T-helper 2 cell treated with Interferon-gamma antibody and Interleukin-4, amounts not matched to agents 5 μg/mL and 100 μg/mL, for 36 hours (primary cell): ENCODE results near the gene CD160.
"Not testable (repeated sequence)": the region's sequence is repeated elsewhere in the genome, so short reads cannot be mapped to it uniquely, and the experiment has no call there.

ENCODE experiments used
- DNase-seq: peaks from one replicate; pipeline ENCODE4 v3.0.0; 2021; ENCODE audit warnings: low spot score
- H3K27ac Mint-ChIP-seq: one replicate; pipeline ENCODE4 v1.8.0; 2021; ENCODE audit warnings: mild to moderate bottlenecking, mixed read lengths
- H3K27me3 Mint-ChIP-seq: one replicate; pipeline ENCODE4 v1.8.0; 2021; ENCODE audit warnings: low read depth, mixed read lengths
- H3K36me3 Mint-ChIP-seq: one replicate; pipeline ENCODE4 v1.8.0; 2021; ENCODE audit warnings: low read depth, mixed read lengths
- H3K4me1 Mint-ChIP-seq: one replicate; pipeline ENCODE4 v1.8.0; 2021; ENCODE audit warnings: low read depth, mixed read lengths
- H3K4me3 Mint-ChIP-seq: one replicate; pipeline ENCODE4 v1.8.0; 2022; ENCODE audit warnings: mild to moderate bottlenecking, moderate library complexity, mixed read lengths
- H3K9me3 Mint-ChIP-seq: one replicate; pipeline ENCODE4 v1.8.0; 2021; ENCODE audit warnings: mixed read lengths

Gene CD160

DNA sequence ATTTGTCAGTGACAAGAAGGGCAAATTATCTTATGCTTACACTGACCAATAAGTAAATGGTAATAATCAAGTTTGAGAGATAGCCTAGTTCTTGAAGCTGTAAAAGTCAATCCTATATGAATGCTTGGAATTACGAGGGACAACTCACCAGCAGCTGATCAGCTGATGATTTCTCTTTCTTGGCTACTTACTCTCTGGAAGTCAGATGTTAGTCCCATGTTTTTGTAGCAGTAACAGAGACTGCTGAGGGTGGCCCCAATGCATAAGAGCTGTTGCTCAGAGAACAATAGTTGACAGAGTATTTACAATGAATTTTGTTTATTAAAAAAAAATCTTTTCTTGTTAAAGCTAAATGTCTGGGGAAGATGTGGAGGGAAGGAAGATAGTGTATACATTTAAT is 39.3 kb downstream of the CD160 start:
- no peaks in the 10 kb centered on the region for H3K27me3 Mint-ChIP-seq
- H3K27ac Mint-ChIP-seq: no peak overlapping the region
- H3K4me3 Mint-ChIP-seq: no peak overlapping the region
- peaks cover 15% of the 10 kb centered on the region for H3K9me3 Mint-ChIP-seq
- H3K4me1 Mint-ChIP-seq: peaks cover 2% of the 10 kb centered on the region
- peaks cover 51% of the 10 kb centered on the region for H3K36me3 Mint-ChIP-seq
- no peak for DNase-seq

DNA sequence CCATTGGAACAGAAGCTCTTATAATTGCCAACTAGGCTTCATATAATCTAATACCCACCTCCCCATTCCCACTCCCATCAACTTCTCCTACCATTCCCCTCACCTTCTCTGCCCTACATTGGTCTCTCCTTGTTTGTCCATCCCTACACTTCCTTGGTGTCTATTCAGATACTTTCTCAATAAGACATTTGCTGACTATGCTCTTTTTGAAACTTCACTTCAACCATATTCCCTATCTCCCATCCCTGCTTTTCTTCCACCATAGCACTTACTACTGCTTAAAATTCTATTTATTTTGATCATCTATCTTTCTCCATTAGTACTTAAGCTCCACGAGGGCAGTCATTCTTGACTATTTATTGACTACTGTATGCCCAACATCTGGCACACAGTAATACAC is 40.4 kb downstream of the CD160 start:
- no peak for DNase-seq
- H3K27ac Mint-ChIP-seq: no peak overlapping the region
- H3K9me3 Mint-ChIP-seq: peaks cover 15% of the 10 kb centered on the region
- H3K36me3 Mint-ChIP-seq: peaks cover 50% of the 10 kb centered on the region
- H3K4me3 Mint-ChIP-seq: no peak overlapping the region
- no peaks in the 10 kb centered on the region for H3K27me3 Mint-ChIP-seq
- peaks cover 2% of the 10 kb centered on the region for H3K4me1 Mint-ChIP-seq

DNA sequence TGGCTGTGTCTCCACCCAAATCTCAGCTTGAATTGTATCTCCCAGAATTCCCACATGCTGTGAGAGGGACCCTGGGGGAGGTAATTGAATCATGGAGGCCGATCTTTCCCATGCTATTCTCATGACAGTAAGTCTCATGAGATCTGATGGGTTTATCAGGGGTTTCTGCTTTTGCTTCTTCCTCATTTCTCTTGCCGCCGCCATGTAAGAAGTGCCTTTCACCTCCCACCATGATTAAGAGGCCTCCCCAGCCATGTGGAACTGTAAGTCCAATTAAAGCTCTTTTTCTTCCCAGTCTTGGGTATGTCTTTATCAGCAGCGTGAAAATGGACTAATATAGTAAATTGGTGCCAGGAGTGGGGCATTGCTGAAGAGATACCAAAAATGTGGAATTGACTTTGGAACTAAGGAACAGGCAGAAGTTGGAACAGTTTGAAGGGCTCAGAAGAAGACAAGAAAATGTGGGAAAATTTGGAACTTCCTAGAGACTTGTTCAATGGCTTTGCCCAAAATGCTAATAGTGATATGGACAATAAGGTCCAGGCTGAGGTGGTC is 41.2 kb downstream of the CD160 start:
- H3K27ac Mint-ChIP-seq, H3K4me3 Mint-ChIP-seq, H3K4me1 Mint-ChIP-seq, DNase-seq, H3K27me3 Mint-ChIP-seq: not testable (repeated sequence)
- H3K9me3 Mint-ChIP-seq: peaks cover 15% of the 10 kb centered on the region
- H3K36me3 Mint-ChIP-seq: peaks cover 50% of the 10 kb centered on the region

DNA sequence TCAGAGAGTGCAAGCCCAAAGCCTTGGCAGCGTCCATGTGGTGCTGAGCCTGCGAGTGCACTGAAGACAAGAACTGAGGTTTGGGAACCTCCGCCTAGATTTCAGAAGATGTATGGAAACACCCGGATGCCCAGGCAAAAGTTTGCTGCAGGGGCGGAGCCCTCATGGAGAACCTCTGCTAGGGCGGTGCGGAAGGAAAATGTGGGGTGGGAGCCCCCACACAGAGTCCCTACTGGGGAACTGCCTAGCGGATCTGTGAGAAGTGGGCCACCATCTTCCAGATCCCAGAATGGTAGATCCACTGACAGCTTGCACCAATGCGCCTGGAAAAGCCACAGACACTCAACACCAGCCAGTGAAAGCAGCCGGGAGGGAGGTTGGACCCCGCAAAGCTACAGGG is 42.2 kb downstream of the CD160 start:
- not testable (repeated sequence) for DNase-seq, H3K27me3 Mint-ChIP-seq, H3K4me1 Mint-ChIP-seq, H3K4me3 Mint-ChIP-seq, H3K27ac Mint-ChIP-seq
- H3K9me3 Mint-ChIP-seq: peaks cover 15% of the 10 kb centered on the region
- H3K36me3 Mint-ChIP-seq: peaks cover 53% of the 10 kb centered on the region

DNA sequence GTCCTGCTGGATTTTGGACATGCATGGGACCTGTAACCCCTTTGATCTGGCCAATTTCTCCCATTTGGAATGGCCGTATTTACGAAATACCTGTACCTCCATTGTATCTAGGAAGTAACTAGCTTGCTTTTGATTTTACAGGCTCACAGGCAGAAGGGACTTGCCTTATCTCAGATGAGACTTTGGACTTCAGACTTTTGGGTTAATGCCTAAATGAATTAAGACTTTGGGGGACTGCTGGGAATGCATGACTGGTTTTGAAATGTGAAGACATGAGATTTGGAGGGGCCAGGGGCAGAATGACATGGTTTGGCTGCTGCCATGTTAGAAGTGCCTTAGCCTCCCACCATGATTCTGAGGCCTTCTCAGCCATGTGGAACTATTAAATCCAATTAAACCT is 42.7 kb downstream of the CD160 start:
- Mint-ChIP-seq H3K36me3 (peaks cover 52% of the 10 kb centered on the region), H3K9me3 (peaks cover 15% of the 10 kb centered on the region)
- H3K27ac Mint-ChIP-seq, H3K4me3 Mint-ChIP-seq, H3K4me1 Mint-ChIP-seq, DNase-seq, H3K27me3 Mint-ChIP-seq: not testable (repeated sequence)

DNA sequence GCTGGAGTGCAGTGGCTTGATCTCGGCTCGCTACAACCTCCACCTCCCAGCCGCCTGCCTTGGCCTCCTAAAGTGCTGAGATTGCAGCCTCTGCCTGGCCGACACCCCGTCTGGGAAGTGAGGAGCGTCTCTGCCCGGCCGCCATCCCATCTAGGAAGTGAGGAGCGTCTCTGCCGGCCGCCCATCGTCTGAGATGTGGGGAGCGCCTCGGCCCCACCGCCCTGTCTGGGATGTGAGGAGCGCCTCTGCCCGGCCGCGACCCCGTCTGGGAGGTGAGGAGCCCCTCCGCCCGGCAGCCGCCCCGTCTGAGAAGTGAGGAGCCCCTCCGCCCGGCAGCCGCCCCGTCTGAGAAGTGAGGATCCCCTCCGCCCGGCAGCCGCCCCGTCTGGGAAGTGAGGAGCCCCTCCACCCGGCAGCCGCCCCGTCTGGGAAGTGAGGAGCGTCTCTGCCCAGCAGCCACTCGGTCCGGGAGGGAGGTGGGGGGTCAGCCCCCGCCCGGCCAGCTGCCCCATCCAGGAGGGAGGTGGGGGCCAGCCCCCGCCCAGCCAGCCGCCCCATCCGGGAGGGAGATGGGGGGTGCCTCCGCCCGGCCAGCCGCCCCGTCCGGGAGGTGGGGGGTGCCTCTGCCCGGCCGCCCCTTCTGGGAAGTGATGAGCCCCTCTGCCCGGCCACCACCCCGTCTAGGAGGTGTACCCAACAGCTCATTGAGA is 45.1 kb downstream of the CD160 start:
- peaks cover 41% of the 10 kb centered on the region for H3K36me3 Mint-ChIP-seq
- not testable (repeated sequence) for DNase-seq, H3K27me3 Mint-ChIP-seq, H3K4me1 Mint-ChIP-seq, H3K27ac Mint-ChIP-seq, H3K4me3 Mint-ChIP-seq
- H3K9me3 Mint-ChIP-seq: peaks cover 15% of the 10 kb centered on the region

DNA sequence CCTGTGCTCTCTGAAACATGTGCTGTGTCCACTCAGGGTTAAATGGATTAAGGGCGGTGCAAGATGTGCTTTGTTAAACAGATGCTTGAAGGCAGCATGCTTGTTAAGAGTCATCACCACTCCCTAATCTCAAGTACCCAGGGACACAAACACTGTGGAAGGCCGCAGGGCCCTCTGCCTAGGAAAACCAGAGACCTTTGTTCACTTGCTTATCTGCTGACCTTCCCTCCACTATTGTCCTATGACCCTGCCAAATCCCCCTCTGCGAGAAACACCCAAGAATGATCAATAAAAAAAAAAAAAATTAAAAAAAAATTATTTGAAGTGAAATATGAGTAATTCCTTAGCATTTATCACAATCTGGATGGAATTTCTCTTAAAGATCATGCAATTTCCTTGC is 45.8 kb downstream of the CD160 start:
- H3K27me3 Mint-ChIP-seq, H3K27ac Mint-ChIP-seq, DNase-seq, H3K4me3 Mint-ChIP-seq, H3K4me1 Mint-ChIP-seq: not testable (repeated sequence)
- H3K9me3 Mint-ChIP-seq: peaks cover 15% of the 10 kb centered on the region
- H3K36me3 Mint-ChIP-seq: peaks cover 36% of the 10 kb centered on the region

DNA sequence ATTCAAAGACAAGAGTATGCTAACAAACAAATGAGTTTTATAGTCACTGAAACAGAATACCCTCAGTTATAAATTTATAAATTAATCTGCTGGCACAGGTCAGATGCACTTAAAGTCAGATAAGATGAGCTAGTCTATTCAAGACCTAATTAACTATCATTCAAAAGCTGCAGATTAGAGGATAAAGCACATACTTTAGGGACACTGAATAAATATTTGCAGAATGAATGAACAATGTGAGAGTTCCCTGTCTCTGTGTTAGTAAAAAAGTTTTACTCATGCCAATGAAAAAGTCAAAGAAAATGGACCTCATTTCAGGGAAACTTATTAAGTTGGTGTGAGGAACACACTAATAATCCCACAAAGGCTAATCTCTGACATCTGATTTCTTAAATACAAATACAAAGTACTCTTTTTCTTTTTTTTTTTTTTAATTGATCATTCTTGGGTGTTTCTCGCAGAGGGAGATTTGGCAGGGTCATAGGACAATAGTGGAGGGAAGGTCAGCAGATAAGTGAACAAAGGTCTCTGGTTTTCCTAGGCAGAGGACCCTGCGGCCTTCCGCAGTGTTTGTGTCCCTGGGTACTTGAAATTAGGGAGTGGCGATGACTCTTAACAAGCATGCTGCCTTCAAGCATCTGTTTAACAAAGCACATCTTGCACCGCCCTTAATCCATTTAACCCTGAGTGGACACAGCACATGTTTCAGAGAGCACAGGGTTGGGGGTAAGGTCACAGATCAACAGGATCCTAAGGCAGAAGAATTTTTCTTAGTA is 46.5 kb downstream of the CD160 start:
- H3K27me3 Mint-ChIP-seq, H3K4me1 Mint-ChIP-seq, H3K27ac Mint-ChIP-seq, H3K4me3 Mint-ChIP-seq, DNase-seq: not testable (repeated sequence)
- Mint-ChIP-seq H3K9me3 (peaks cover 11% of the 10 kb centered on the region), H3K36me3 (peaks cover 31% of the 10 kb centered on the region)

DNA sequence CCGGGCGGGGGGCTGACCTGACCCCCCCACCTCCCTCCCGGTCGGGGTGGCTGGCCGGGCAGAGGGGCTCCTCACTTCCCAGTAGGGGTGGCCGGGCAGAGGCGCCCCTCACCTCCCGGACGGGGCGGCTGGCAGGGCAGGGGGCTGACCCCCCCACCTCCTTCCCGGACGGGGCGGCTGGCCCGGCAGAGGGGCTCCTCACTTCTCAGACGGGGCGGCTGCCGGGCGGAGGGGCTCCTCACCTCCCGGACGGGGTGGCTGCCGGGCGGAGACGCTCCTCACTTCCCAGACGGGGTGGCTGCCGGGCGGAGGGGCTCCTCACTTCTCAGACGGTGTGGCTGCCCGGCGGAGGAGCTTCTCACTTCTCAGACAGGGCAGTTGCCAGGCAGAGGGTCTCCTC is 47.6 kb downstream of the CD160 start:
- H3K27ac Mint-ChIP-seq, H3K4me1 Mint-ChIP-seq, H3K27me3 Mint-ChIP-seq, H3K9me3 Mint-ChIP-seq, H3K4me3 Mint-ChIP-seq, DNase-seq: not testable (repeated sequence)
- H3K36me3 Mint-ChIP-seq: peaks cover 25% of the 10 kb centered on the region

DNA sequence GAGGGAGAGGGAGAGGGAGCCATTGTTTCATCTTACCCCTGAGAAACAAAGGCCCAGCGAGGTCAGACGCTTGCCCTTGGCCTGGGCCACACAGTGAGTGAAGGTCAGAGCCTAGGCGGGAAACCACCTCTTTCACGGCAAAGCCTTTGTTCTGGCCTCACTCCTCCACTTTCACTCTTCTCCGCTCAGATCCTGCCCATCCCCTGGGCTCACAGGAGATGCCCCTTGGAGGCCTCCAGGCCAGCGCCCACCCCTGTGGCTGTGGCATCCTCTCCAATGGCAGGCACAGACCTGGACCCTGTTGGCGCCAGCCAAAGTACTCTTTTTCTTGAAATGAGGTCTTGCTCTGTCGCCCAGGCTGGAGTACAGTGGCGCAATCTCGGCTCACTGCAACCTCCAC is 48.7 kb downstream of the CD160 start:
- not testable (repeated sequence) for H3K4me3 Mint-ChIP-seq, H3K9me3 Mint-ChIP-seq, H3K27ac Mint-ChIP-seq, DNase-seq, H3K27me3 Mint-ChIP-seq, H3K4me1 Mint-ChIP-seq
- peaks cover 23% of the 10 kb centered on the region for H3K36me3 Mint-ChIP-seq

DNA sequence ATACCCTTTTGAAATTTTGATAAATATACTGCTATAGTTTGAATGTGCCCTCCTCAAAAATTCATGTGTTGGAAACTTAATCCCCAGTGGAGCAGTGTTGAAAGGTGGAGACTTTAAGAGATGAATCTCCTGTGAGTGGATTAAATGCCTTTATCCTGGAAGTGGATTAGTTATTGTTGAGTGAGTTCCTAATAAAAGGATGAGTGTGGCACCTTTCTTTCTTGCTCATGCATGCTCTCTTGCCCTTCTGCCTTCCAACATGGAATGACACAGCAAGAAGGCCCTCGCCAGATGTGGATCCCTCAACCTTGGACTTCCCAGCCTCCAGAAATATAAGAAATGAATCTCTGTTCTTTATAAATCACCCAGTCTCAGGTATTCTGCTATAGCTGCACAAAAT is 51.8 kb downstream of the CD160 start:
- Mint-ChIP-seq H3K4me1 (peaks cover 11% of the 10 kb centered on the region), H3K27me3 (no peaks in the 10 kb centered on the region), H3K36me3 (peaks cover 21% of the 10 kb centered on the region), H3K27ac (no peak overlapping the region), H3K4me3 (no peak overlapping the region), H3K9me3 (no peaks in the 10 kb centered on the region)
- DNase-seq: no peak

DNA sequence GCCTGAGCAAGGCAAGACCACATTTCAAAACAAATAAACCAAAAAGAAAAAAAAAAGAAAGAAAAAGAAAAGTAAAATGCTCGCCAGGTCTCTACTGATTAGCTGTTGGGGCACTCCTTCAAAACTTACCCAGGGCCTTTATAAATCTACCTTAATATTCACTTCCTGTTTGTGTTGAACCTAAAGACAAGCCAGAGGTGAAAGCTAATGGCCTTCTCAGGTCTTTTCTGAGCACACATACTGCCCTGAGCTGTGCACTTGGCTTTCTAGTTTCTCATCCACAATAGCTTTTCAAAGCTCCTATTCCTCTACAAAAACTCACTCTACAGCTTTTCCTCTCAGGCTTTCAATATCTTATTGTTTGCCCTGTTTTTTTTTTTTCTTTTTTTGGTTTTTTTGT is 54.1 kb downstream of the CD160 start:
- no peak overlapping the region for H3K4me3 Mint-ChIP-seq
- H3K4me1 Mint-ChIP-seq: peaks cover 11% of the 10 kb centered on the region
- H3K27me3 Mint-ChIP-seq: no peaks in the 10 kb centered on the region
- DNase-seq: no peak
- H3K36me3 Mint-ChIP-seq: peaks cover 19% of the 10 kb centered on the region
- peak overlapping the region; percentile 62 for H3K27ac Mint-ChIP-seq
- no peaks in the 10 kb centered on the region for H3K9me3 Mint-ChIP-seq

DNA sequence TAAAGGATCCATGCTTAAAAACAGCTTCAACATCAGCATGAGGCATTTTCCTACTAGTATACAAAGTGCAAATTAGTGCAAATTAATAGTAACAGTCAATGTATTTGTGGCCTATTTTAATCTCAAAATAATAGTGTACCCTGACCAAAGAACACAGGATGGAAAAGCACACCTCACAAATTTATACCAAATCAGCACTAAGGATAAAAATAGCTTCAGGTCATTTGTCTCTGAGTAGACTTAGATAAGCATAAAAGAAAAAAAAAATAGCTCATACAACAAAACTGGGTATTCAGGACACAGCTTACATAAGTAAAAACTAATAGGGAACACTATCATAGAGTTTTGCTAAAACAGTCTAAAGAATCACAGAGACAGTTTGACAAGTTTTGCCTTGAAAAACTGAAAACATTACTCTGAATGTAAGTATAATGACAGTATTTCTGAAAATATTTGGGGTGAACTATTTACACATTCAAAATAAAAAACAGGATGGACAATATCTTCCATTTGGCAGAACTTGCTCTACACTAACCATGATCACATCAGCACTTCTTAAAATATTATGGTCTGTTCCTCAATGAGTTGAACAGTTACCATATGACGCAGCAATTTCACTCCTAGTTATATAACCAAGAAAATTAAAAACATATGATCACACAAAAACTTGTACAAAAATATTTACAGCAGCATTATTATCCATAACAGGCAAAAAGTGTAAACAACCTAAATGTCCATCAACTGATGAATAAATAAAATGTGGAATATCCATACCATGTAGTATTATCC is 58.3 kb downstream of the CD160 start:
- Mint-ChIP-seq H3K27me3 (no peaks in the 10 kb centered on the region), H3K27ac (no peak overlapping the region), H3K9me3 (no peaks in the 10 kb centered on the region), H3K4me1 (peaks cover 15% of the 10 kb centered on the region), H3K4me3 (no peak overlapping the region), H3K36me3 (peaks cover 15% of the 10 kb centered on the region)
- DNase-seq: no peak

DNA sequence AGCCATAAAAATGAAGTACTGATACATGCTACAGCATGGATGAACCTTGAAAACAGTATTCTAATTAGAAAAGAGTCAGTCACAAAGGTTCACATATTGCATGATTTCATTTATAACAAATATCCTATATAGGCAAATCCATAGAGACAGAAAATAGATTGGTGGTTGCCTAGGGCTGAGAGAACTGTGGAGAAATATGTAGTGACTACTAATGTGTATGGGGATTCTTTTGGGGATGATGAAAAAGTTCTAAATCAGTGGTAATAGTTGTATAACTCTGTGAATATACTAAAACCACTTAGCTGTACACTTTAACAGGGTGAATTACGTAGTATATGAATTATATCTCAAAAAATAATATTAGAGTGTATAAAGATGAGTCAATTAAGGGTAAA is 58.8 kb downstream of the CD160 start:
- no peak for DNase-seq
- Mint-ChIP-seq H3K9me3 (no peaks in the 10 kb centered on the region), H3K27ac (no peak overlapping the region), H3K27me3 (no peaks in the 10 kb centered on the region), H3K4me1 (peaks cover 11% of the 10 kb centered on the region), H3K4me3 (no peak overlapping the region), H3K36me3 (peaks cover 11% of the 10 kb centered on the region)
